ENCODE measurements around the gene PIK3R1.
A peak's percentile ranks its signal among the peaks of the same experiment; 100 is the strongest.

The PIK3R1 gene

DNA sequence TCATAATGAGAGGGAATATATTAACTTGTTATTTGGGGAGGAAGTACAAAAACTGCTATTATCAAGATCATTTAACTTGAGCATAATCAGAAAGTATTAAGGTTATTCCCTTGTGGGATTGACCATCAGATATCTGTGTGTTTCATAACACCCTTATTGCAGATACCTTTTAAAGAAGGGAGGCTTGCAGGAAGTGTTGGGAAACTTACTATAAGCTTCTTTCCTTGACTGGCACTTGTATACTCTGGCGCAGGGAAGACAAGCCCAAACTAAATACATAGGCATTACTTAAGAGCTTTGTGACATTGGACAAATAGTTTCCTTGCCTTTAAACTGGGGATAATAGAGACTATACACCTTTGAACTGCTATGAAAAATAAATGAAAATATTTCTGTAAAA lies 50.9 kb downstream of the PIK3R1 start:
- Histone ChIP-seq H3K4me1 (ENCODE audit: control insufficient read depth in 1 of 2, insufficient read depth in 1 of 2, low read depth in 1 of 2, low read length in 1 of 2) (peaks cover 42 to 69% of the 10 kb centered on the region in 2 experiments), H3K27me3 (no peaks in the 10 kb centered on the region), H3K27ac (peak overlapping the region; percentile 75), H3K36me3 (no peaks in the 10 kb centered on the region), H3K9me3 (no peaks in the 10 kb centered on the region), H3K4me3 (ENCODE audit: low read depth in 1 of 2, low read length in 1 of 2) (no peak overlapping the region)
- TF ChIP-seq CTCF (IDR thresholded peaks at IDR 0.05) = no peak

DNA sequence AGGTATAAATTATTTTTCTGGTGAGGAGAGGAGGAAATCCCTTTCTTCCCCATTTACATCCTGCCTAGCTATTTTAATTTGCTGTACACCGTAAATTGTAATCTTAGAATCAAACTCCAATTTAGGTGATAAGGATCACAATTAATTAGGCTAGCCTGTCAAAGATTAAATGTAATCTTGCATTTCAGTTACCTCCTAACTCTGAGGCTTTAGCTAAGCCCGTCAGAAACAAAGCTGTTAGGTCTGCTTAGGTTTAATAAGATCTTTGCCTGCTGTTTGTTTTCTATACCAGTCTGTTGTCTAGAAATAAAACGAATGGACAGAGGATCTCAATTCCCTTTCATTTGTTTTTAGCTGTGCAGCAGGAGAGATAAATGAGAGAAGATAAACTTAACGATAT lies 51.5 kb downstream of the PIK3R1 start:
- Histone ChIP-seq H3K4me3 (ENCODE audit: low read depth in 1 of 2, low read length in 1 of 2) (no peak overlapping the region), H3K9me3 (no peaks in the 10 kb centered on the region), H3K27ac (peak overlapping the region; percentile 75), H3K4me1 (ENCODE audit: control insufficient read depth in 1 of 2, insufficient read depth in 1 of 2, low read depth in 1 of 2, low read length in 1 of 2) (peaks cover 36 to 64% of the 10 kb centered on the region in 2 experiments), H3K27me3 (no peaks in the 10 kb centered on the region), H3K36me3 (no peaks in the 10 kb centered on the region)
- no peak for TF ChIP-seq CTCF (IDR thresholded peaks at IDR 0.05)

GRCh38 chr5:68268101-68268851 lies 52.7 kb downstream of the PIK3R1 start:
- Histone ChIP-seq H3K27me3 (no peaks in the 10 kb centered on the region), H3K4me3 (ENCODE audit: low read depth in 1 of 2, low read length in 1 of 2) (no peak overlapping the region), H3K36me3 (no peaks in the 10 kb centered on the region), H3K27ac (peak overlapping the region; percentile 75), H3K9me3 (no peaks in the 10 kb centered on the region), H3K4me1 (ENCODE audit: control insufficient read depth in 1 of 2, insufficient read depth in 1 of 2, low read depth in 1 of 2, low read length in 1 of 2) (peaks cover 35 to 64% of the 10 kb centered on the region in 2 experiments)
- no peak for TF ChIP-seq CTCF (IDR thresholded peaks at IDR 0.05)

DNA sequence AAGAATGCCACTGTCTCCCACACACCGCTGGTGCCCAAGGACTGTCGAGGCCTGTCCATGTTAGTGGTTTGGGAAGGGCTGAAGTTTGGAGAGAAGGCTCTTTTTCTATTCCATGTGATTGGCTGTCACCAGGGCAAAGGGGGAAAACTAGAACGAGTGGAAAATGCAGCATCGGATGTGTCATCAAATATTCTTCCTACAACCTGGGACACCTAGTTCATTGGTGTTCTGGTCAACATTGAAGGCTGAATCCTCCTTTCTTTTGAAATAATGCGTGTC lies 53.2 kb downstream of the PIK3R1 start:
- H3K4me3 ChIP-seq (ENCODE audit: low read depth in 1 of 2, low read length in 1 of 2) = no peak overlapping the region
- TF ChIP-seq CTCF (IDR thresholded peaks at IDR 0.05) = no peak
- peak overlapping the region; percentile 75 for H3K27ac ChIP-seq
- no peaks in the 10 kb centered on the region for H3K27me3 ChIP-seq
- H3K4me1 ChIP-seq (ENCODE audit: control insufficient read depth in 1 of 2, insufficient read depth in 1 of 2, low read depth in 1 of 2, low read length in 1 of 2) = peaks cover 35 to 64% of the 10 kb centered on the region in 2 experiments
- no peaks in the 10 kb centered on the region for H3K9me3 ChIP-seq
- H3K36me3 ChIP-seq = peaks cover 2% of the 10 kb centered on the region

DNA sequence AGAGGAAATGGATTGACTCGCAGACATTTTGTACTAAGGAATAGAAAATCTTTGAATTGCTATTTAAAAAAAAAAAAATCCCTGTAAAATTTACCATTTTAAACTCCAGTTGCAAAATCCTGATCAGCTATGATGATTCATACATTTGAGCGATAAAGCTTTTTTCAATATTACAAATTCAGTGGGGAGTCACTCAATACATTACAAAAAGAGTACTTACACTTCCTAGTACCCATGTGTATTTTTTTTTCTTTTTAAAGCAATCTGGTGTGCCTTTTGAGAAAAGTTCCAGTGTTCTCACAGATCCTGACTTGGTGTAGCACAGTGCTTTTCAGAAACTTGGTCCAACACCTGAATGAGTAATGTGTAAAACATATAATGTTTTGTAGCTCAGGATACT lies 54.3 kb downstream of the PIK3R1 start:
- Histone ChIP-seq H3K27me3 (no peaks in the 10 kb centered on the region), H3K27ac (peak overlapping the region; percentile 15), H3K36me3 (peaks cover 6% of the 10 kb centered on the region), H3K4me3 (ENCODE audit: low read depth in 1 of 2, low read length in 1 of 2) (no peak overlapping the region), H3K4me1 (ENCODE audit: control insufficient read depth in 1 of 2, insufficient read depth in 1 of 2, low read depth in 1 of 2, low read length in 1 of 2) (peaks cover 36 to 64% of the 10 kb centered on the region in 2 experiments), H3K9me3 (no peaks in the 10 kb centered on the region)
- TF ChIP-seq CTCF (IDR thresholded peaks at IDR 0.05) = no peak

Data from neutrophil (primary cell).